ENCODE measurements around the gene FAF2. TPM values are rescaled to one million over a fixed set of nuclear protein-coding genes. Genes with fewer than 3 reads are reported as not detected.

Gene FAF2
- total RNA-seq, 1 donor from 2014 or later = 46.5 TPM

- Mint-ChIP-seq H3K36me3 (no peaks in the 10 kb centered on the region), H3K4me1 (ENCODE audit: unreplicated experiment) (peaks cover 11% of the 10 kb centered on the region), H3K27ac (no peak overlapping the region), H3K9me3 (no peaks in the 10 kb centered on the region), H3K27me3 (peaks cover 15% of the 10 kb centered on the region), H3K4me3 (no peak overlapping the region)
- TF ChIP-seq CTCF (conservative IDR thresholded peaks at IDR 0.05) = no peak
- no peak for DNase-seq (ENCODE audit: extremely low spot score, unreplicated experiment)
These were observed 3.4 kb upstream of the FAF2 start for GRCh38 chr5:176444742-176445141.

GRCh38 chr5:176446028-176446665, 2.0 kb upstream of the FAF2 start:
- Mint-ChIP-seq H3K36me3 (peaks cover 3% of the 10 kb centered on the region), H3K27ac (no peak overlapping the region), H3K27me3 (peaks cover 9% of the 10 kb centered on the region), H3K9me3 (no peaks in the 10 kb centered on the region), H3K4me1 (ENCODE audit: unreplicated experiment) (peaks cover 9% of the 10 kb centered on the region), H3K4me3 (peak overlapping the region; percentile 65)
- TF ChIP-seq CTCF (conservative IDR thresholded peaks at IDR 0.05) = no peak
- DNase-seq (ENCODE audit: extremely low spot score, unreplicated experiment) = no peak

GRCh38 chr5:176446884-176447590, 1.1 kb upstream of the FAF2 start:
- H3K27ac Mint-ChIP-seq = peak overlapping the region; percentile 99
- peaks cover 4% of the 10 kb centered on the region for H3K27me3 Mint-ChIP-seq
- H3K4me3 Mint-ChIP-seq = peak overlapping the region; percentile 99
- H3K9me3 Mint-ChIP-seq = no peaks in the 10 kb centered on the region
- no peak for DNase-seq (ENCODE audit: extremely low spot score, unreplicated experiment)
- H3K4me1 Mint-ChIP-seq (ENCODE audit: unreplicated experiment) = peaks cover 9% of the 10 kb centered on the region
- H3K36me3 Mint-ChIP-seq = peaks cover 3% of the 10 kb centered on the region
- TF ChIP-seq CTCF (conservative IDR thresholded peaks at IDR 0.05) = no peak

GRCh38 chr5:176447591-176447977, 601 bp upstream of the FAF2 start:
- Mint-ChIP-seq H3K4me3 (peak overlapping the region; percentile 99), H3K4me1 (ENCODE audit: unreplicated experiment) (peaks cover 13% of the 10 kb centered on the region), H3K27ac (peak overlapping the region; percentile 99), H3K27me3 (no peaks in the 10 kb centered on the region), H3K9me3 (no peaks in the 10 kb centered on the region), H3K36me3 (peaks cover 3% of the 10 kb centered on the region)
- no peak for TF ChIP-seq CTCF (conservative IDR thresholded peaks at IDR 0.05)
- peak; percentile 74 for DNase-seq (ENCODE audit: extremely low spot score, unreplicated experiment)

- no peak for TF ChIP-seq CTCF (conservative IDR thresholded peaks at IDR 0.05)
- Mint-ChIP-seq H3K9me3 (no peaks in the 10 kb centered on the region), H3K4me1 (ENCODE audit: unreplicated experiment) (peaks cover 14% of the 10 kb centered on the region), H3K27me3 (no peaks in the 10 kb centered on the region), H3K27ac (no peak overlapping the region), H3K4me3 (peak overlapping the region; percentile 99), H3K36me3 (peaks cover 7% of the 10 kb centered on the region)
- no peak for DNase-seq (ENCODE audit: extremely low spot score, unreplicated experiment)
These were observed 1.9 kb downstream of the FAF2 start for GRCh38 chr5:176450077-176450476.
